Peyer's patch (tissue), 4 donors: ENCODE results near the gene PYGB. TPM values are rescaled to one million over a fixed set of nuclear protein-coding genes. Genes with fewer than 3 reads are reported as not detected.

Experiments
- DNase-seq, 3 donors: peaks; one replicate each; pipeline ENCODE4 v3.0.0-alpha.2; 2017 to 2019
- H3K27ac ChIP-seq, 4 donors: fragments of 200-600 bp; sonication (generic); one replicate each; pipeline ENCODE4 v1.5.1; 2016 to 2019
- H3K27me3 ChIP-seq, 2 donors: fragments of 200-600 bp; sonication (generic); one replicate each; pipeline ENCODE4 v1.5.1; 2019
- H3K36me3 ChIP-seq, 3 donors: fragments of 200-600 bp; sonication (generic); one replicate each; pipeline ENCODE4 v1.5.1; 2016 to 2019
- H3K4me1 ChIP-seq, 4 donors: fragments of 200-600 bp; sonication (generic); one replicate each; pipeline ENCODE4 v1.5.1; 2016 to 2019
- H3K4me3 ChIP-seq, 4 donors: fragments of 200-600 bp; sonication (generic); 1 replicate in 3 of 4; 2 replicates in 1 of 4; pipeline ENCODE4 v1.5.1; 2016 to 2019; ENCODE audit warnings: mild to moderate bottlenecking in 1 of 4
- H3K9me3 ChIP-seq, 4 donors: fragments of 200-600 bp; sonication (generic); one replicate each; pipeline ENCODE4 v1.5.1; 2016 to 2019; ENCODE audit warnings: mild to moderate bottlenecking in 1 of 4
- POLR2A ChIP-seq, 2 donors: fragments of 450-650 bp; IDR thresholded peaks; one replicate each; pipeline ENCODE4 v1.5.1; 2017; ENCODE audit warnings: antibody characterized with exemption in 2 of 2, mild to moderate bottlenecking in 2 of 2, moderate library complexity in 2 of 2
- small RNA-seq, 2 donors: library from RNA; depleted of rRNA; stranded (forward); fragments of <200 nt; gene quantifications; one replicate each; pipeline ENCODE3, GENCODE V24; 2016
- total RNA-seq, 4 donors: library from RNA; depleted of rRNA; stranded (reverse); fragments of >200 nt; gene quantifications; one replicate each; pipeline ENCODE4 v1.1.0, GENCODE V29; 2016
- TF ChIP-seq, protein P1 (sequence below), 6 experiments: fragments of 450-650 bp in 4 of 6; fragments of 200-600 bp in 2 of 6; sonication (generic) in 1 of 6; IDR thresholded peaks; one replicate each; pipeline ENCODE4 v1.5.1; 2017 to 2019; ENCODE audit warnings: antibody characterized with exemption in 6 of 6, mild to moderate bottlenecking in 3 of 6, moderate library complexity in 1 of 6

Gene PYGB
- total RNA-seq, 4 donors from 2014 or later: 88.3 to 154 (median 124) TPM

DNA sequence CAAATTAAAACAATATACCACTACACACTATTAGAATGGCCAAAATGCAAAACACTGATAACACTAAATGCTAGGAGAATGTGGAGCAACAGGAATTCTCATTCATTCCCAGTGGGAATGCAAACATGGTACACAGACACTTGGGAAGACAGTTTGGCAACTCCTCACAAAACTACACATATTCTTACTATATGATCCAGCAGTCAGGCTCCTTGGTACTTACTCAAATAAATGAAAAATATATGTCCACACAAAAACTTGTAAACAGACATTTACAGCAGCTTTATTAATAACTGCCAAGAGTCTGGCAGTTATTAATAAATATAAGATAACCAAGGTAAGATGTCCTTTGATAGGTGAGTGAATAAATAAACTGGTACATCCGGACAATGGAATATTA, 97.8 kb downstream of the PYGB start:
- no peaks in the 10 kb centered on the region for H3K36me3 ChIP-seq
- no peaks in the 10 kb centered on the region for H3K4me1 ChIP-seq
- H3K9me3 ChIP-seq: no peaks in the 10 kb centered on the region
- DNase-seq: no peak
- H3K27ac ChIP-seq: no peak overlapping the region
- TF ChIP-seq, protein P1, sequence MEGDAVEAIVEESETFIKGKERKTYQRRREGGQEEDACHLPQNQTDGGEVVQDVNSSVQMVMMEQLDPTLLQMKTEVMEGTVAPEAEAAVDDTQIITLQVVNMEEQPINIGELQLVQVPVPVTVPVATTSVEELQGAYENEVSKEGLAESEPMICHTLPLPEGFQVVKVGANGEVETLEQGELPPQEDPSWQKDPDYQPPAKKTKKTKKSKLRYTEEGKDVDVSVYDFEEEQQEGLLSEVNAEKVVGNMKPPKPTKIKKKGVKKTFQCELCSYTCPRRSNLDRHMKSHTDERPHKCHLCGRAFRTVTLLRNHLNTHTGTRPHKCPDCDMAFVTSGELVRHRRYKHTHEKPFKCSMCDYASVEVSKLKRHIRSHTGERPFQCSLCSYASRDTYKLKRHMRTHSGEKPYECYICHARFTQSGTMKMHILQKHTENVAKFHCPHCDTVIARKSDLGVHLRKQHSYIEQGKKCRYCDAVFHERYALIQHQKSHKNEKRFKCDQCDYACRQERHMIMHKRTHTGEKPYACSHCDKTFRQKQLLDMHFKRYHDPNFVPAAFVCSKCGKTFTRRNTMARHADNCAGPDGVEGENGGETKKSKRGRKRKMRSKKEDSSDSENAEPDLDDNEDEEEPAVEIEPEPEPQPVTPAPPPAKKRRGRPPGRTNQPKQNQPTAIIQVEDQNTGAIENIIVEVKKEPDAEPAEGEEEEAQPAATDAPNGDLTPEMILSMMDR (IDR thresholded peaks at IDR 0.05): no peak
- no peaks in the 10 kb centered on the region for H3K27me3 ChIP-seq
- H3K4me3 ChIP-seq: no peak overlapping the region

DNA sequence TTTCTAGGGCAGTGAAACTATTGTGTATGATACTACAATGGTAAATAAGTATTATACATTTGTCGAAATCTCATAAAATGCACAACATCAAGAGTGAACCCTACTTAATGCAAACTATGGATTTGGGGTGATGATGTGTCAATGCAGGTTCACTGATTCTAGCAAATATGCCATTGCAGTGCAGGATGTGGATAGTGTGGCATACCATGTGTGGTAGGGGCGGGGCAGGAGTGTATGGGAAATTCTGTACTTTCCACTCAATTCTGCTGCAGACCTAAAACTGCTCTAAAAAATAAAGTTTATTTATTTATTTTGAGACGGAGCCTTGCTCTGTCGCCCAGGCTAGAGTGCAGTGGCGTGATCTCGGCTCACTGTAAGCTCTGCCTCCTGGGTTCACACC, 98.5 kb downstream of the PYGB start:
- Histone ChIP-seq H3K4me3 (no peak overlapping the region), H3K4me1 (no peaks in the 10 kb centered on the region), H3K27me3 (no peaks in the 10 kb centered on the region), H3K36me3 (no peaks in the 10 kb centered on the region), H3K9me3 (no peaks in the 10 kb centered on the region), H3K27ac (no peak overlapping the region)
- no peak for DNase-seq
- TF ChIP-seq, protein P1 (IDR thresholded peaks at IDR 0.05): no peak
- TF ChIP-seq POLR2A (IDR thresholded peaks at IDR 0.05): no peak

Small RNAs within 50 kb of the gene (small RNA-seq; reads per million reads assigned to genes)
- 0 reads per million in 2 donors for gene AL035252.4
- 0 reads per million in 2 donors for gene AL121772.2
- 0 reads per million in 2 donors for gene RF00019

Other genes with a start within 250 kb of the PYGB start
- gene ACSS1, start 189.9 kb upstream of the PYGB start, total RNA-seq: 100 to 1,000 TPM in 3 of 4 donors, 10 to 100 TPM in 1; 49.5 to 160 (median 134) TPM
- gene VSX1, start 165.9 kb upstream of the PYGB start, total RNA-seq: not detected
- 100 to 1,000 TPM; 122 to 248 (median 213) TPM for gene ENTPD6, start 52.4 kb upstream of the PYGB start, total RNA-seq
- gene ABHD12, start 142.8 kb downstream of the PYGB start, total RNA-seq: 10 to 100 TPM; 46.2 to 95.4 (median 73.5) TPM
- 10 to 100 TPM in 1 of 4 donors, 1 to 10 TPM in 2, under 1 TPM in 1; 0.53 to 14.0 (median 1.4) TPM for gene GINS1, start 159.6 kb downstream of the PYGB start, total RNA-seq